Skin epidermis (tissue), 12 donors: ENCODE data around the gene ACTR8.

Experiments used
- H3K27ac ChIP-seq, 21 experiments: fragments of 200-600 bp; sonication (generic) in 11 of 21; one replicate each; pipeline ENCODE4 v1.5.0; 2020; ENCODE audit warnings: mild to moderate bottlenecking in 3 of 21, inconsistent platforms in 2 of 21, moderate library complexity in 2 of 21
- H3K4me3 ChIP-seq, 7 experiments: fragments of 200-600 bp; sonication (generic) in 2 of 7; one replicate each; pipeline ENCODE4 v1.5.0; 2020; ENCODE audit warnings: inconsistent platforms in 2 of 7, mild to moderate bottlenecking in 2 of 7, moderate library complexity in 1 of 7

The ACTR8 gene

DNA sequence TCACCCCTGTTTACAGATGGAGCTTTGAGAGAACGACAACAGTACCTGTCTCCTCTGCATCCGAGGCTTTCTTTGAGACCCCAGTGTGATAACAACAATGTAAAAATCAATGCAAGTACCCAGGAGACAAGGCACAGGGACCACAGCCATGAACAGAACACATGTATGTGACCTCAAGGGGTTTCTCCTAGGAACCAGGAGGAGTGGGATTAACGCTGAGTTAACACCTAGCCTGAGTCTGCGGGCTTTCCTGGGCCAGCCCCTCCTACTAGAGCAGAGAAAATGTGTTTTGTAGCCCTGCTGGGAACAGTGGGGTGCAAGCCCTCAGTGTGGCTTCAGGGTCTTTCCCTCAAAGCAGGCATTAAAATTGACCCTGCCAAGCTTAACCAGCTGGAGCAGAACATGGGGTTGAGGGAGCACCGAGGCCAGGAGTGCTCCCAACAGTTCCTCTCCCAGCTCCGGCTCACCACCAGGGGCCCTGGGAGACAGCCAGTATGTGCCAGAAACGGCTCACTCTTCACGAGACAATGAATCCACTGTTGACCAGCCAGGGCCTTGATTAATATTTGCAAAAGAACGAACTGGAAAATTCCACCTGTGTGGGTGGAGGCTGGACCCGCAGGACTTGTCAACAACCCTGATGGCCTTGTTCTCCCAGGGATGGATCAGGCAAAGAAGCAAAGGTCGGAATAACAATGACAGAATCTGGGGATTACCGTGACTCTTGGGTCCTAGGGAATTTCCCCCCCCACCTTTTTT, 39.3 kb downstream of the ACTR8 start:
- H3K4me3 ChIP-seq, result no peak overlapping the region
- peak overlapping the region in 2 of 21 experiments; percentile 25 for H3K27ac ChIP-seq

DNA sequence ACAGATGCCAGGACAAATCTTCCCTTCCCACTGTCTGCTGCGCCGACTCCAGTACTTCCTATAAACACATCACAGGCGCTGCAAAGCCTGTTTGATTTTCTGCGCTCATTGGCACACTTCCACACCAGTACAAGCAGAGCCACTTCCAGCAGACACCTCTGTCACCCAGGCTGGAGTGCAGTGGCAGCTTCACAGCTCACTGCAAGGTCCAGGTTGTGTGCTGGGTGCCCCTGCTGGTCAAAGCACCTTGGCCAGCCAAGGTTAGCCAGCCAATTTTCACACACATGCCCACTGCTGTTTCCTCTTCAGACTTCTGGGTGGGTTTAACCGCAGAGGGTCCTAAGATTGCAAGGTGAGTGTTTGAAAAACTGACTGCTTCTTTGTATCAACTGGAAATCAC, 40.7 kb downstream of the ACTR8 start:
- no peak overlapping the region for H3K27ac ChIP-seq
- H3K4me3 ChIP-seq, result no peak overlapping the region

DNA sequence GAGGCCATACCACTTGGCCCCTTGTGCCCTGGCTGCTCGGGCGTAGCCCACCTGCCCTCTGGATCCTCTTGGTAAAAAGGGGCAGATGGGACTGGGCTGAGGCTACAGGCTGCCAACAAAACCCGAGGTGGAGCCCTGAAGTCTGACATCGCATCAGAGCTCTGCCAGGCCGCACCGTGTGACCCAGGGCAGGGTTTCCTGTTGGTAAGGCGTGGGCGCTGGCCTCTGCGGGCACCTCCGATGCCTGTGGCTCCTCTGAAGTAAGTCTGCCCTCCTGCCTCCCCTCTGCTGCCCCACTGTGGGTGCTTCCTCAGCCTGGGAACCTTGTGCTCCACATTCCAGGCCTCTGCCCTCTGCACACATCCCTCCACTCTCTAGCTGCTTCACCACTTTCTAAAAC, 44.6 kb downstream of the ACTR8 start:
- H3K4me3 ChIP-seq, result no peak overlapping the region

DNA sequence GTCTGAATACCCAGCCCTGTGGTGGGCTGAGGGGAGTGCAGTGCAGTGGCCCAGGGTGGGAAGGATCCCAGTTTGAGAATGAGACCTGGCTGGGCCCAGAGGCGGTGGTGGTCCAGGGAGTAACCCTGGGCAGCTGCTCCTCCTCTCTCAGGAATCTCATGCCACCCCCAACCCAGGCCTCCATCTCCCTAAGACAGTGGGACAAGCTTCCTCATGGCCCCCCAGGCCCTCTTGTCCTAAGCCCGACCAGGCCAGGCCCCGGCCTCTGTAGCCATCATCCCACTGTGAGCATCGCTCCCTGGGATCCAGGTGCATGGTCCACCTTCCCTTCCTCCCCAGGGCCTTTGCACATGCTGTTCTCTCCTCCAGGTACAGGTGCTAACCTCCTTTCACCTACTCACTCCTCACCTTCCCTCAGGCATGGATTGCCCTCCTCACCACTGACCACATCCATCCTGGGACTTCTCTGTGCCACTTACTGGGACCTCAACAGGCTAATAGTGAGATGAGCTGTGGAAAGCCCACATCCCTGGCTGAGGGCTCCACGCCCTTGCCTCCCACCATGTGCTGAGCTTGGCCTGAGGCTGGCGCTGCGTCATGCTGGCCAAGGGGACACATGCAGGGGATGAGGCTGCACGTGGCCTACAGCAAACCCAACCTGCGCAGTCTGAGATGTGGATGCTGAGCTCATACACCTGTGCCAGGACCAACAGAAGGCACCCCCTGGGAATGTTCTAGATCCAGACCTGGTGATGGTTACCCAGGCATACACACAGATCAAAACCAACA, 45.7 kb downstream of the ACTR8 start:
- Histone ChIP-seq H3K27ac (no peak overlapping the region), H3K4me3 (no peak overlapping the region)

More for the DNA sequence above, 44.6 kb downstream of the ACTR8 start:
- no peak overlapping the region for H3K27ac ChIP-seq

DNA sequence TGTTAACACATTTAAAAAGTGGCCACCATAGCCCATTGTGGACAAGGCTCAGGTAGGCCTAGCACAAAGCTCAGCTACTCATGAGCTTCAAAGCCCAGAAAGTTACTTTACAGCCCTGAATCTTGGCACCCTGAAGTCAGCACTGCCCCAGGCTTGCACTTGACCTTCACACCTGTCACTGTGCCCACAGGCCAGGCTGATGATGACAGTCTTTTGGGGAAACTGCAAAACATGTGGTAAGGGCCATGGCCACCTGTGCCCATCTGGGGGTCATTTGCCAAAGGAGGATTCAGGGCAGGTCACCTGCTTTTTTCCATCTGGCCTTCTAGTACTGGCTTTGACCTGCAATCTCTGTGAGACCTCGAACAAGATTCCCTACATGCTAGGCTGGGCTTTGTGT, 46.7 kb downstream of the ACTR8 start:
- H3K27ac ChIP-seq, result no peak overlapping the region
- H3K4me3 ChIP-seq, result no peak overlapping the region

DNA sequence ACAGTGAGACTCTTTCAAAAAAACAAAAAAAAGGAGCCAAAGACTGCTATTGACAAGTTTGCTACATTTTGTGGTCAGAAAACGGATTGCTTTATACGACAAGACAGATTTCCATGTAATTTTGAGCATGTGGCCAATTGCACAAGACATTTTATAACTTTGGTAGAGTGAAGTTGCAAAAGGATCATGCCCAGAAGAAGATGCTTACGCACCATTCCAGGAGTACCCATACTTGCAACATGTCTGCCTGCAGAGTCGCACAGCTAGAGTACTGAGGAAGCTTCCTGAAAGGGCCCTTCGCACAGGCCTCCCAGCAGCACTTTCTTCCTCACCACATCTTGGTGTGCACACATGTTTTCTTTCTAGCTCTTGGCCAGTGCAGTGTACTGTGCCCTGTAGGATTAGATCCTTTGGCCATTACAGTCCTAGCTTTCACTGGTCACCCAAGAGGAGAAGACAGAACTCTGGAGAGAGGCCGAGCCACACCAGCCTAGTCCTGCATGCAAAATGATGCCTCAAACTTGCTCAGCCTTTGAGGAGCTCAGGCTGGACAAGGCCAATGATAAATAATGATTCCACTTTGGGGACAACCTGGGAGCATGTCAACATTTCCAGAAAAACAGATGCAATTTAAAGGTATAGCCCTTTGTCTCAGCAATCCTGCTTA, 47.4 kb downstream of the ACTR8 start:
- Histone ChIP-seq H3K4me3 (no peak overlapping the region), H3K27ac (no peak overlapping the region)

DNA sequence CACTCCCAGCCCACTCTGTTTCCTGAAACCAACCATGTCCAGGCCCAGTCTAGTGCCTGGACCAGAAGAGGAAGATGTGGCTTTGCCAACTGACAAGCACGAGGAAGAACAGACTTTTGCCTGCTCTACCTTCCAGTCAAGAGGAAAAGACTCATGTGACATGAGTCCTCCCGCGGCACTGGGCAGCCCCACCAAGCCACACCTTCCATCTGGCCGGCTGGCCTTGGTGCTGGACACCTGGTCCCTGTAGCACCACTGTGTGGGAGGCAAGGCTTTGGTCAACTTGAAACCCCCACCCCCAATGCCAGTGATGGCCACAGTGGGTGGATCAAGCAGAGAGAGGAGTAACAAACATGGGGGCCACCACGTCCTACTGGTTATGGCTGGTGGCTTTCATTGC, 48.3 kb downstream of the ACTR8 start:
- H3K4me3 ChIP-seq, result no peak overlapping the region
- H3K27ac ChIP-seq, result no peak overlapping the region

DNA sequence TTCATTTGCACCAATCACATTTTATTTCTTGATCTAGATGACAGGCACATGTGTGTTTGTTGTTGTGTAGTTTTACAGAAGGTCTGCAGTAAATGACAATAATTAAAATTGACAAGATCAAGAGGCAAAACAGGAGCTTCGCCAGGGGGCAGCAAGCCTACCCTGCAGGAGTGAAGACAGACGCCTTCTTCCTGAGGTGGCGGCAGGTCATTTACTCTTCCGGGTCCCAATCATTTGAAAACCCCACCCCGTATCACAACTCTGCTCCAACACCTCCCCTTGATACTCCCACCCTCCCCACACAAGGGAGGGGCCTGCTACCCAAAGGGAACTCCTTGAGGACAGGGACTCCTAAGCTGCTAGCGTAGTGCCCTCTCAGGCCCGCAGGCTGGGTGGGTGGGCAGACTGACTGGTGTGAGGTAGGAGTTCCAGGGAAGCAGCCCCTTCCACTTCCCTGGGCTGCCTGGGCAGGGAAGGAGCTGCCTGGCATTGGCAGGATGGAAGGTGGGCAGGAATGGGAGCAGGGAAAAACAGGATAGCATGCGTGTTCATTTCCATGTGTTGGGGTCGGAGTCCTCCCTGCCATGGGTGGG, 48.8 kb downstream of the ACTR8 start:
- no peak overlapping the region for H3K27ac ChIP-seq
- H3K4me3 ChIP-seq, result no peak overlapping the region

DNA sequence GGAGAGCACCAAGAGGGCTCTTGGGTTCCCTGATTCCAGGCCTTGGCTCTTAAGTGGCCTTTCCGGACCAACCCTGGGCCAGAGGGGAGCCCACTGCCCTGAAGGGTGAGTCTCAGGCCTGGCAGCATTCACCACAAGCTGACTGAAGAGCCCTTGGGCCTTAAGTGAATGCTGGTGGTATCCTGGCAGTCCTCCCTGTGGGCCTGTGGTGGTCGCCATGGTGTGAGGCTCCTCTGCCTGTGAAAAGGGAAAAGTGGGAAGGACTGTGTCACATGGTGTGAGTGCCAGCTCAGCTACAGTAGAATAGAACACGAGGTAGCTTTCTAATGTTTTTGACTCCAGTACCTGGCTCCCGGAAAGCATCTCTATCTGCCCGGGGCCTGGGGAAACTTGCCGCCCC, 51.0 kb downstream of the ACTR8 start:
- Histone ChIP-seq H3K27ac (no peak overlapping the region), H3K4me3 (no peak overlapping the region)

DNA sequence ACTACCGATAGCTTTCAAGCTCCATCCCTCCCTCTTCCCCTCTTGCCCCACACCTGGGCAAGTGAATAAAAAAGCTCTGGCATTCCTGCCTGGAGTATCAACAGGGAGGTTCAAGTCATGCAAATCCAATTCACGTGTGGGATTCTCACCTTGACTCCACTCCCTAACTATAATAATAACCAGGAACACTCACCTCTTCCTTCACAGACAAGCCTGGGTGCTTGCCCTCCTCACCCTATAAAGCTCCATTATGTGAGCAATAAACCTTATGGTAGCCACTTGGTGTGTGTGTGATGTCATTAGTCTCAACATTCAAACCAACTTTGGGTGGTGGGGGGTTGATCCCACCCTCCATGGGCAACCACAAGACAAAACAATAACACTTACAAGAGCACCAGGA, 52.3 kb downstream of the ACTR8 start:
- H3K27ac ChIP-seq, result no peak overlapping the region
- H3K4me3 ChIP-seq, result no peak overlapping the region

DNA sequence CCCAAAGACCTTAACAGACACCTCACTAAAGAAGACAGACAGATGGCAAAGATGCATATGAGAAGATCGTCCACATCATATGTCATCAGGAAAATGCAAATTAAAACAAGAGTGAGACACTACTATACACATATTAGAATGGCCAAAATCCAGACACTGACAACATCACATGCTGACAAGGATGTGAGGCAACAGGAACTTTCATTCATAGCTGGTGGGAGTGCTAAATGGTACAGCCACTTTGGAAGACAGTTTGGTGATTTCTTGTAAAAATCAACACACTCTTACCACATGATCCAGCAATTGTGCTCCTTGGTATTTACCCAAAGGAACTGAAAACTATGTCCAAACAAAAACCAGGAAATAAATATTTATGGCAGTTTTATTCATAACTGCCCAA, 53.4 kb downstream of the ACTR8 start:
- Histone ChIP-seq H3K4me3 (no peak overlapping the region), H3K27ac (no peak overlapping the region)

DNA sequence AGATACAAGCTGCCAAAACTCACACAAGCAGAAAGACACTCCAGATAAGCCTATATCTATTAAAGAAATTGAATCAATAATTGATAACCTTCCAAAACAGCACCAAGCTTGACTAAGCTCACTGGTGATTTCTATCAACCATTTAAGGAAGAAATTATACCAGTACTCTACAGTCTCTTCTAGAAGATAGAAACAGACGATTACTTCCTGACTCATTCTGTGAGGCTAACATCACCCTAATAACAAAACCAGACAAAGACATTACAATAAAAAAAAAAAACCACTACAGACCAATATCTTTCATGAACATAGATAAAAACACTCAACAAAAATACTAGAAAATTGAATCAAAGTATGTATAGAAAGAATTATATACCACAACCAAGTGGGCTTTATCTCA, 55.9 kb downstream of the ACTR8 start:
- H3K27ac ChIP-seq, result no peak overlapping the region

DNA sequence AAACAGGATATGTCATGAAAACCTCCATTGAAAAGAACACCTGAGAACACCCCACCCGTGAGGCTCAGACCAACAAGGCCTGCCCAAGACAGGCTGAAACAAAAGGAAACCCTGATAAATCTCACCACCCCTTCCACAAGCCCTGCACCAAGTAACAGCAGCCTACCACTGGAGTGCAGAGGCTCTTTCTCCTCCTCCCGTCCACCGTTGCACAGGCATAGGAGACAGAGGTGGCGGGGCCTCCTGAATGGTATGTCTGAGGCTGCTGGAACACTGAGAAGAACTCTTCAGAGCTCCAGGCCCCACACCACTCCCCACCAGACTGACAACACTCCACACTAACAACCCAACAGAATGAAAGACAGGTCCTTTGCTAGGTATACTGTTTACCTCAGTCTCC, 57.2 kb downstream of the ACTR8 start:
- no peak overlapping the region for H3K27ac ChIP-seq
- no peak overlapping the region for H3K4me3 ChIP-seq

More for the DNA sequence above, 55.9 kb downstream of the ACTR8 start:
- no peak overlapping the region for H3K4me3 ChIP-seq

DNA sequence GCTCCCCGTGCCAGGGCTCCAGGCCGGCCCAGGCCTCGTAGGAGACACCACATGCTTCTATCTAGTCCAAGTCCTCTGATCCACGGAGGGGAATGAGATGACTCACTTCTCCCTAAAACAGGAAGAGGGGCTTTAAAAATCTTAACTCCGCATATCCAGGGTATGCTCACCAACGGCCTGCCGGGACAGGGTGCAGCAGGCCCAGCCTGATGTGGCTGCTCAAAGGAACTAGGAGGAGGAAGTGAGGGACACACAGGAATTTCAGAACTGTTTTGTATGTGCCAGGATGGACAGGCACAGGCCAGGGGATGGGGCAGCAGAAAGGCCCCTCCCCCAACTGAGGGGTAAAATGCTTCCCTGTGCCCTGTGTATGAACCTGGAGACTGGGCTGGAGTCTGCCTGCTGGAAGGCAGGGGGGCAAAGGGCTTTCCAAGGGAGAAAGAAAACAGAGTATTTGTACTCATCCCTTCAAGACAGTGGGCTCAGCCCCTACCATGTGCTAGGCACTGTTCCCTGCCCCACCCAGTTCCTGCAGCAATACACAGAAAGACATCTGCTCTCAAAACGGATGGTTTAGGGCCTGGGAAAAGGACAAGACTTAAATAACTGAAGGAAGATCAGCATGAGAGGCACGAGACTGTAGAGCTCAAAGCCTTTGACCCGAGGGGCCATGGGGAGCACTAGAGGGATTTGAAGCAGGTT, 57.8 kb downstream of the ACTR8 start:
- Histone ChIP-seq H3K27ac (no peak overlapping the region), H3K4me3 (no peak overlapping the region)

DNA sequence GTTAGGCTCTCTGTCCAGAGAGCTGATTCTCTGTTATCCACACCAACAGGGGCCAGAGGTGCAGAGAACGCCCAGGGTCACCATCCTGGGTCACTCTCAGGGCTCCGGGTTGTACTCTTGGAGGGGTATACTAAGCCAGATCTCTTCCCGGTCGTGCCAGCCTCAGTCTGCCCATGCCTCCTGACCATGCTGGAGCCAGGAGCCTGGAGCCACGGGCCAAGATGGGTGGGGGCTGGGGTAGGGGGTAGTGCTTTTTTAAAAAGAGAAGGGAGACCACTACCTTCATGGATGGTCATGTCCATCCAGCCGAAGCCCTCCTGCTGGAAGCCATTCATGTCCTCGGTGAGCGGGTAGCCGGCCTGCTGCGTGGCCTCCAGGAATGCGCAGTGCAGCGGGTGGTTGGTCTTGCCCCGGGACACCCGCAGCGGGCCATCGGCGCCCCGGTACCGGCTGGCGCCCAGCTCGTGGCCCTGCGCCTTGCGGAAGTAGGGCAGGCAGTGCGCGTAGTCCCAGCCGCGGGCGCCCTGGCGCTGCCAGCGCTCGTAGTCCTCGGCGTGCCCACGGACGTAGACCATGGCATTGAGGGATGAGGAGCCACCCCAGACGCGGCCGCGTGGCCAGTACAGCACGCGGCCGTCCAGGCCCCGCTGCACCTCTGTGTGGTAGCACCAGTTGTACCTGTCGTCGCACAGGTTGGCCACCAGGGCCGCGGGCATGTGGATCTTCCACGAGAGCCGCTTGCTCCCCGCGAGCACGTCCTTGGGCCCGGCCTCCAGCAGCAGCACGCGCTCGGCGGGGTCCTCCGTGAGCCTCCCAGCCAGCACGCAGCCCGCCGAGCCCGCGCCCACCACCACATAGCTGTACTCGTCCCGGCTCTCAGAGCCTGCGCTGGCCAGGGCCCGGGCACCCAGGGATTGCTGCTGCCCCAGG, 58.7 kb downstream of the ACTR8 start:
- no peak overlapping the region for H3K27ac ChIP-seq

DNA sequence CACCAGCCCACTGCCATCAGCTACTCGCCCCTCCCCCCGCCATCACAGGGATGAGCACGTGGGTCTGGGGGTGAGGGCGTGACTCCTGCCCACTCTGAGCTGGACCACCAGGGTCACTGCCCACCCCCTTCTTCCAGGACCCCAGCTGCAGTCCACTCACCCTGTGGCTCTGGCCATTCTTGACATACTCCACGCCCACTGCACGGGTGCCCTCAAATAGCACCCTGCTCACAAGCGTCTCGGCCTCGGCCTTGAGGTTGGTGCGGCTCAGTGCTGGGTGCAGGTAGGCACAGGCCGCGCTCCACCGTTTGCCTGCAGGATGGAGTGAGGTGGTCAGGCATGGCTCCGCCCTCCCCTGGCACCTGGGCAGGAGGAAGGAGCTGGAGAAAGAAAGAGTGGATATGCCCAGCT, 59.6 kb downstream of the ACTR8 start:
- Histone ChIP-seq H3K4me3 (no peak overlapping the region), H3K27ac (no peak overlapping the region)

More for the DNA sequence above, 58.7 kb downstream of the ACTR8 start:
- H3K4me3 ChIP-seq, result no peak overlapping the region

DNA sequence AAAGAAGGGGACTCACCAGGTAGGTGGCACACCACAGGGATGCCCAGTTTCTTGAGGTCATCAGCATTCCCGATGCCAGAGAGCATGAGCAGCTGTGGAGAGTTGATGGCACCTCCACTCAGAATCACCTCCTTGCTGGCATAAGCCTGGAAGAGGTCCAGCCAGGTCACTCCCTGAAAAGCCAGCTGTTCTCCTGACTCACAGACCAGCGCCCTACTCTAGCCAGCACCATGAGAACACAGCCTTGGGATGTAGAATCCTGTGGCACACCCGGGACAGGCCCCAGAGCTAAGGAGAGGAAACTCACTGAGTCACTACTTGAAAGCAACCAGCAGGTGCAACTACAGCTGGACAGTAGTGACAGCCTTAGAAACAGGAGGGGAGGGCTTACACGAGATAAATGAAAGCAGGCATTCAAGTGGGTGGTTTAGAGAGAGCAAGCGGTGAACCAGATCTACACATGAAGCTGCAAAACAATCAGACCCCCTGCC, 60.3 kb downstream of the ACTR8 start:
- H3K4me3 ChIP-seq, result no peak overlapping the region

DNA sequence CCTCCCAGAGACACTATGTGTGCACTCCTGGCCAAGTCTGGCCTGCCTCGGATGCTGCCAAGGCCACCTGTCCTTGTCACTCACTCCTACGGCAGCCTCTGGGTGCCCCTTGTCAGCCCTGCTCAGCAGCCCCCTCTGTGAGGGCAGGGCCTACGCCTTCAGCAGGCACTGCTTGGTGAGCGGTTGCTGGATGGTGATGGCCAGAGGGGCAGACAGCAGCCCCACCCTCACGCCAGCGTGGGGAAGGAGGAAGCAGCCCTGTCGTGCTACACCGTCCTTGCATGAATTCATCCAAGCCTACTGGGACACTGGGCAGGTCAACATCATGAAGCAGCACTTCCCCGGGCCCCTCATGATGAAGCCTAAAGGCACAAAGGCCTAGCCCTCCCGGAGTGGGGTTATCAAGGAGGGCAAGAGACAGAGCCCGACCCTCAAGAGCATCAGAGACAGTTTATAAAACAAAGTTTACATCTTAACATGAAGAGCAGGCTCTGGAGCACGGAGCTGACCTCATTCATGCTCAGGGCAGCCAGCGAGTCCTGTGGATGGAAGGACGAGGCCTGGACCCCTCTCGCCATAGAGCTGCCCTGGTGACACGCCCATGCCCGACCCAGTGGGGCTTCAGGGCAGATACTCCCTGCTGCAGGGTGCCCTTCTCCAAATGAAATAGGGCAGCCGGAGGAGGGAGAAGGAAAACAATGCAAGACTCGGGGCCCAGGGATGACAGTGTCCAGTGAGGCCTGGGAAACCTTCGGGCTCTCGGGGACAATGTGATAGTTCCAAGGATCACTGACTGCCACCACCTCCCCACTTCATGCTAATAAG, 61.0 kb downstream of the ACTR8 start:
- Histone ChIP-seq H3K27ac (no peak overlapping the region), H3K4me3 (no peak overlapping the region)

More for the DNA sequence above, 60.3 kb downstream of the ACTR8 start:
- H3K27ac ChIP-seq, result no peak overlapping the region
